Measurements from ENCODE around the gene TENM3.

The TENM3 gene

DNA sequence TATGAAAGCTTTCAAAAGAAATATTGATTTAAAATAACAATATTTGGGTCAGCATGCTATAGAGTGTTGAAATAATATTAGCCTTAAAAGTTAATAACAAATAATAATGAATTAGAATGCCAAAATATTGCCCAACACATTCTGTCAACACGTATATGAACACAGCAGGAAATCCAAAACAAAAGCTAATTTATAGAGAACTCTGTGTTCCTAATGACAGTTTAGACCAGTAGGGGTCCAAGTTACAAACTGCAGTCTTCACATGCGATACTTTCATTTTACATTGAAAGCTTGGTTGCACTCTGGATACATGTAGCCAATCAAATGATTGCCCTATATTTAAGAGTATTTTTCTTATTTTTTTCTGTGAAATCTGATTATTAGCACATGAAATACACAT lies 399.6 kb downstream of the TENM3 start:
- DNase-seq: peak; percentile 67

DNA sequence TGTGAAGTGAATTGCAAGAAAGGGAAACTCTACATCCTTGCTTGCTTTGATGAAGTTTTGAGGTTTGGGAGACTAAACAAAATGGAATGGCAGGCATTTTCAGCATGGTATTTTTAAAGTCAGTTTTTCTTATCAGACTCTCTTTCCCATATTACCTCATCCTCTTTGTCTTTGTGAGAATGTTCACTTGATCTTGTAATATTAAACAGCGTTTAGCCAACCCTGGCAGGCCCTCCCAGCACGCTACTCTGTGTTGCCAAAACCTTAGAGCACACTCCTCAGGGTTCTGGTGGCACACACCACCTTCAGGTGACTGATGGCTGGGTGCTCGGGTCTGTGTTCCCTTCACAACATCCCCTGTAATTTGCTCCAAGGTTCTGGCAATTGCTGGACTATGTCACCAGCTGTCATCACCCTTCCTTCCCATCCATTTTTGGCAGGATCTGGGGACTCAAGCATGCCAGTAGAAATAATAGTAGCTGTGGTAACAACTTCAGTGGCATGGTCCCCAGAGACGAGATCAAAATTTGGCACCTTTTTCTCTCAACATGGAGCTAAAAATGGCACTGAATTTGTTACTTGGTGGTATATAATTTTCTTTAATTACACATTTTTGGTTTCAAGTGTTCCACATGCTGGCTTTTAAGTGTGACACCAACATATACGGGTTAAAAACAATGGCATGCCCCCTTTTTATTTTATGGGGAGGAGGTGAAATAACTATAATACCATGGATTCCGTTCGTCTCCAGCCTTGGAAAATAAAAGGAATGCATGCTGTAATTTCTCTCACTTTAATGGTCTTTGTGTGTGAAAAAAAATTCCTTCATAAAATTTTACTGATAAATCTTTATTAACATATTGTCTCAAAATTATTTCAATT lies 400.8 kb downstream of the TENM3 start:
- peak; percentile 91 for DNase-seq

DNA sequence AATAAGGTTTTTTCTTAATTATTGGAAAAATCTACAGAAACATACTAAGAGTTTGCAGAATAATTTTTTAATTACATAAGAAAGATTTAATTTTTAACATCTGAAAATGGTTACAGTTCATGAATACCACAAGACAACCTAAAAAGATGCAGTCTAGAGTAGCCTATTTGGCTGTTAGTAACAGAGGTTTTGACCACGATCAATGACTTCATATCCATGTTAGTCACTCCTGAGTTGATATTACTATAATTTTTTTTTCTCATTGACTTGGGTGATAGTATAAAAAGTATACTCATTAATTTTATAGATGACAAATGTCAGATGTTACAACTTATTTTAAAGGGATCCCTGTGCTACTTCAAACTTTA lies 401.5 kb downstream of the TENM3 start:
- peak; percentile 75 for DNase-seq

DNA sequence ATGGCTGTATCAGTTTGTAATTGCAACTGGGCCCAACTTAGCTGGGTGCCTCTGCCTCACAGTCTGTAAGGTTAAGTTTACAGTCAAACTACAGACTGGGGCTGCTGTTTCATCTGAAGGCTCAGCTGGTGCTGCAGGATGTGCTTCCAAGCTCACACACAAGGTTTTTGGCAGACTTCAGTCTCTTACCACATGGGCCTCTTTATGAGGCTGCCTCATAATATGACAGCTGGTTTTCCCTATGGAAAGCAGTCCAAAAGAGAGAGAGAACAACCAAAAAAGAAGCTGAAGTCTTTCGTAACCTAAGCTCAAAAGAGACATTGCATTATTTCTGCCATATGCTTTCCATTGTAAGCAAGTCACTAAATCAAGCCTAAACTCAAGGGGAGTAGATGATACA lies 402.3 kb downstream of the TENM3 start:
- no peak for DNase-seq

DNA sequence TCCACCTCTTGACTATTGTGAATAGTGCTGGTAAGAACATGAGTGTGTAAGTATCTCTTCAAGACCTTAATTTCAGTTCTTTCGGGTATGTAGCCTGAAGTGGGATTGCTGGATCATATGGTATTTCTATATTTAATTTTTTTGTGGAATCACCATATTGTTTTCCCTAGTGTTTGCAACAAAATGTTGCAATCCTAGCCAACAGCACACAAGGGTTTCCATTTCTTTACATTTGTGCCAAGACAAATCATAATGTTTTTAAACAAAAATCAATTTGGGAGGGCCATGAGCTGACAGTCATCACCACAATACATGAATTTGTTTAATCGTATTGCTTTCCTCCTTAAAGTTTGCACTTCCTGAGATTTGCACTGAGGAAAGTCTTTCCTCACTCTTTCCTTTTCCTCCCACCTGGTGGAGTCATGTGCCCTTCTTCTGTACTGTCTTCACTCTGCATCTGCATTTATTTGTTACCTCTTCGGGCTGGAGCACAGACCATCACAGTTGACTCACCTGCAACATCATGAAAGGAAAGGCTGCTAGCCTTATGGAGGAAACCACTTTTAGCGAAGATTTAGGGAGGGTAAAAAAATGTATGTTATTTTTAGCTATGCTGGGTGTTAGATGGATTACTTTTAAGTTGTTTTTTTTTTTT lies 404.6 kb downstream of the TENM3 start:
- DNase-seq: no peak

DNA sequence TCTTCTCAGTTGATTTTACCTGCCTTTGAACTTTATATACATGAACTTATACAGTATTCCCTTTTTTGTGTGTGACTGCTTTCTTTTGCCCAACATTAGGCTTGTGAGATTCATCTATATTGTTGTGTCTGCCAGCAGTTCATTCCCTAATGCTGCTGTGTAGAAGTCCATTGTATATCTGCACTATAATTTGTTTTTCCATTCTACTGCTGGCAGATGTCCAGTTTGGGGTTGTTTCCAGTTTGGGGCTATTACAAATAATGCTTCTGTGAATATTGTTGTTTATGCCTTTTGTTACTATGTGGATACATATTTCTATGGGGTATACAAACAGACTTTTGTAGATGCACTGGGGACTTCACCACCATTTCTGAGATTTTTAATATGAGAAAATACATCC lies 405.6 kb downstream of the TENM3 start:
- no peak for DNase-seq

DNA sequence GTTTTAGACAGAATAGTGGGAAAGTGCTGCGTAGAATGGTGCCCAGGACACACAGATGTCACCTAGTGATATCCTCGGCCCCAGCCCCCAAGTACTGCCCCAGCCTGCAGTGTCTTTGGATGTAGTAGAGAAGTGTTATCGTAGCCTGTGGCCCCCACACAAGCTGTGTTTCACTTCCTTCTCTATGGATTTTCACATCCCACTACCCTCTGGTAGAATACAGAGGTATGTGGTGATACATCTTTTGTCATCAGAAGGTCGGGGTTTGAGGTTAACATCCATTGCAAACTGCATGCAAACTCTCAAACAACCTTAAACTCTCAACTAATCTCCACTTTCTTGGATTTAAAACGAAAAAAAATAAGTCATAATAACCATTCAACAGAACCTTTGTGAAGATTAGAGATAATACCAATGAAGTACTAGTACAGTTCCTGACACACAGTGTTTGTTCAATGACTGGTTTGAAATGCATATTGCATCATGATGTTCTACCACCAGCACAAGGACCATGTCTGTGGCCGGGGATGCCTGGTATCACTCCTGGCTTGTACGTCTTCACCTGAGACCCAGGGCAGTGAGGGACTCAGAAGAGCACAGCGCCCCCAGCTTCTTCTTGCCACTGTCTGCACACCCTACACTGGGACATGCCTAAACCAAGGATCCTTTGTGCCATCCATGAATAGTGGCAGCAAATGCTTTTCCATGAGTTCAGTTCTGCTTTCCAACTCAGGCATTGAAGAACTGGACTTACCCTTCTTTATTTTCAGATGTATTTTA lies 406.7 kb downstream of the TENM3 start:
- no peak for DNase-seq

DNA sequence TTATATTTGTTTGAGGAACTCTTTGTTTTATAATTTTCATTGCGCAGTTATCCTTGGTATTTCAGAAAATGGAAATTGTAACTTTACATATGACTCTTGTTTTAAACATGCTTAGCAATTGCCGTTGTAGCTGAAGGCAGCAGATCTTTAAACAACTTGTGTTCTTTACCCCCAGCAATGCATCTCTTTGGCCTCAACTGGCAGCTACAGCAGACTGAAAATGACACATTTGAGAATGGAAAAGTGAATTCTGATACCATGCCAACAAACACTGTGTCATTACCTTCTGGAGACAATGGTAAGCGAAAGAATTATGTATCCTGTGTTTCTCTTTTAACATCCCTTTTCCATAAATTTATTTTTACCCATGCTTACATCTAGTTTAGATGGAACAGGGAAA lies 410.4 kb downstream of the TENM3 start:
- DNase-seq: peak; percentile 83

DNA sequence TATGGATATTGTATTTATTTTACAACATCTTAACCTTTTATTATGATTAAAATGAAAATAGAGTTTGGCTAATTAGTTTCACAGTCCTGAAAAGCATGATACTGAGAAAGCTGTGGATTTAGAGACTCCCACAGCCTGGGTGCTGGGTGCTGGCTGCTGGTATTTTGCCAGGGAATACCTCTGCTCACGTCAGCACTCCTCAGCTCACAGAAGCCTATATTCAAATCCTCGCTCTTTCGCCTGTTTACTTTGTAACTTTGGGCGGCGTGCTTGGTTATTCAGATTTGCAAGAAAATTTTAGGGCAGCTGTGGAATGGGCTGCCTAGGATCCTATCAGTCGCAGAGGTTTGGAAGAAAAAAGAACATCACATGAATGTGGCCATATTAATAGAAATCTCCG lies 412.1 kb downstream of the TENM3 start:
- no peak for DNase-seq

DNA sequence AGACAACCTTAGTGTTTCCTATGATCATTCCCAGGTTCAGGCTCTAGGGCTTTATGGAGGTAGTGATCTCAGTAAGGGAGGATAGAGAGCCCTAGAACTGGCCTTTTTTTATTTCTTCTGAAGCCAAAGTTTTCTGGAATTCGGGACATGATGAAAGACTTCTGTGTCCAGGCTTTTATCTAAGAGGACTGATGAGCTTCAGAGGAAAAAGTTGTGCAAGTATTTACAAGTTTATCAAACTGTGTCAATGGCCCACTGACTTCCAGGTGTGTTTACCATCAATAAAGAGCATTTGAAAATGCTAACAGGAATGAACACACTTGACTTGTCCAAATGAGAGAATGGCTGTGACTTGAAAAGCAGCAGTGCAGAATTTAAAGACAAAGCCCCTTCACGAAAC lies 419.3 kb downstream of the TENM3 start:
- DNase-seq: no peak

DNA sequence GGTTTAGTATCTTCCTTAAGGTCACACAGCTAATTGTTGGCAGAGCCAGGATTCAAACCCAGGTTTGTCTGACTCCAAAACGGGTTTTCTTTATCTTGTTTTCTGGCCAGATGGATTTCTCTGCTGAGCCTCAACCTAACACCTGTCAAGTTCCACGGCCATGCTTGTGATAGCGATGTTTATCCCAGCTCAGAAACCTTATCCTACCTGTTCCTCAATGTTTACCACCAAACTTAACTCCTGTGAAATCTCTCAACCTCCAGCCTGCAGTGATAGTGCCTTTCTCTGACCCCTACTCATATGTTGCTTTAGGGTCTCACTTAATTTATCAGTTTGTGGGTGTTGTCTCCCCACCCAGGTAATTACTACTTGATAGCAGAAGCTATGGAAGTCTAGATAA lies 428.0 kb downstream of the TENM3 start:
- DNase-seq: no peak

DNA sequence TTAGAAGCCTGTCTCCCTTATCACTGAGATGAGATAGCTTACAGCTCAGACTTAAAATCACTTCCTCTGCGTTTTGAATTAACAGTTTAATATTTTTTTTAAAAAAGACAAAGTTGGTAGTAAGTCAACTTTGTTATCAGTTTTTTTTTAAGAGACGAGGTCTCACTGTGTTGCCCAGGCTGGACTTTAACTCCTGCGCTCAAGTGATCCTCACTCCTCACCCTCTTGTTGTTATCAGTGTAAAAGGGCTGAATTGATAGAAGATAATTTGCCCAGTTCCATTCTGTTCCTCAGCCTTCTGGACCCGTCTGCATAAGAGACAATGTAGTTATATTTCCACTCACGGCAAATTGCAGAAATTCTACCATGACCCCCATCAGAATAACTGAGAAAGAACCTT lies 428.5 kb downstream of the TENM3 start:
- DNase-seq: no peak

DNA sequence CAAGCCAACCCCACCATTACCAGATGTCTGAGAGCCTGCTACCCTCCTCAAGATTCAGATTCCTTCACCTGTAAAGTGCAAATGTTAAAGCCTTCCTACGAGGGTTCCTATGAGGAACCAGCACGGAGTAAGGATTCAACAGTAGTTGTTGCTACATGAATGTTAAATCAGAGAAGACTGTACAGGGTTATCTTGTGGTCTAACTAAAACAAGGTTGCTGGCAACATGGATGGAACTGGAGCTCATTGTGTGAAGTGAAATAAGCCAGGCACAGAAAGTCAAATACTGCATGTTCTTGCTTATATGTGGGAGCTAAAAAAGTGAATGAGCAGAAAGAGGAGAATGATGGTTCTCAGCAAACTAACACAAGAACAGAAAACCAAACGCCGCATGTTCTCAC lies 435.4 kb downstream of the TENM3 start:
- no peak for DNase-seq

DNA sequence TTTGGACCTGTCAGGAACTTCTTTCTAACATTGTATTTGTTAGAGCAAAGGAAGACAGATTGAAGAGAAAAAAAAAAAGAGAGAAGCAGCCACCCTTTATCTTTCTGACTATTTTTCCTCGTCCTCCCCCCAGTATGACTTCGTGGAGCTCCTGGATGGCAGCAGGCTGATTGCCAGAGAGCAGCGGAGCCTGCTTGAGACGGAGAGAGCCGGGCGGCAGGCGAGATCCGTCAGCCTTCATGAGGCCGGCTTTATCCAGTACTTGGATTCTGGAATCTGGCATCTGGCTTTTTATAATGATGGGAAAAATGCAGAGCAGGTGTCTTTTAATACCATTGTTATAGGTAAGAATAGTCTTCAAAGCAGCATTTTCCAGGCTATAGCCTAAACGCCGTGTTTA lies 436.3 kb downstream of the TENM3 start:
- DNase-seq: no peak

DNA sequence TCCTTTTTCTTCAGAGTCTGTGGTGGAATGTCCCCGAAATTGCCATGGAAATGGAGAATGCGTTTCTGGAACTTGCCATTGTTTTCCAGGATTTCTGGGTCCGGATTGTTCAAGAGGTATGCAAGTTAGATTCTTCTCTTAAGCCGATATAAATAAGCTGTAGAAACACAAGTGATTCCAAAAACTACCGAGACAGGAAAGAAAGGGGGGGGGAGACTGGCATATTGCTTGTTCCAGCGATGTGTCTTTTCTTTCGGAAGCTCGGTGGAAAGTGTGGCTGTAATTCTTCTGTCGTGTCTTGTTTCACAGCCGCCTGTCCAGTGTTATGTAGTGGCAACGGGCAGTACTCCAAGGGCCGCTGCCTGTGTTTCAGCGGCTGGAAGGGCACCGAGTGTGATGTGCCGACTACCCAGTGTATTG lies 437.0 kb downstream of the TENM3 start:
- DNase-seq: no peak

DNA sequence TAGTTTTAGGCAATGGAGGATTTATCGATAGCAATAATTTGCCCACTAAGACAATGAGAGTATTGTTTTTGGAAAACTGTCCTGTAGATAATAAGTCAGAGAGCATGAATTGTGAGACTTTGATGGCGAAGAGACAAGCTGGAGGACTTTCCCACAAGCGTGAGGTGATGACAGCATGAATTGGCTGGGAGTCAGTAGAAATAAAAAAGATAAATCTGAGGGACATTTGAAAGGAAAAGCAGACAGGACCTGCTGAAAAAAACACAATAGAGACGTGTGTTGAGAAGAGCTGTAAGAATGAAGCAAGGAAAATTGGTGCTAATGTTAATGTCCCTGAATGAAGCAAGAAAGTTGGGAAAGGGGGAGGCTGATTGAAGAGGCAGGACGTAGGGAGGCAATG lies 440.5 kb downstream of the TENM3 start:
- peak; percentile 2 for DNase-seq

DNA sequence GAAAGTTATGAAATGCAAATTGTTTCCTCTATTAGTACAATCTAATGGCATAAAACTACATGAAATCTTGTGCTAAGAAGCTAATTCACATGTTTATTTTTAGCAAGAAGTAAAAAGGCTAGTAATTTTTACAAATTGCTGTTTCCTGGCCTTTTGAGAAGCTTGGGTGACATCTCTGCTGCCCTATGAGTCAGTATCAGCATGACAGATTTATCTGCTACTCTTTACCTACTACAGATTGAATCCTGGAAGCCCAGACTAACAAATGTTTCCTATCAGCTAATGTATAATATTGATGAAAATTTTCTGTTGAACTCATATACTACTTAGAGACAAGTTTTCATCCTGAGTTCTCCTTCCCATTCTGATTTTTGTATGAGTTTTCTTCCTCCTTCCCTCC lies 441.6 kb downstream of the TENM3 start:
- peak; percentile 1 for DNase-seq

DNA sequence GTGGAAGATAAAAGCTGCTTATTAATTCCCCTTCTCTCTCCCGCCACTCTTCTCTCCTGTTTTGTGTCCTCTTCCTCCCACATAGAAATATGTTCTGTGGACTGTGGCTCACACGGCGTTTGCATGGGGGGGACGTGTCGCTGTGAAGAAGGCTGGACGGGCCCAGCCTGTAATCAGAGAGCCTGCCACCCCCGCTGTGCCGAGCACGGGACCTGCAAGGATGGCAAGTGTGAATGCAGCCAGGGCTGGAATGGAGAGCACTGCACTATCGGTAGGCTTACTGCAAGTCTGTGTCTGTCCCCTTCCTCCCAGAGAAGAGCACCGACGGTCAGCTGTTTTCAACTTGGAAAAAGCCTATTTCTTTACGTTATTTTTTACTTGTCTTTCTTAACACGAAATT lies 444.9 kb downstream of the TENM3 start:
- DNase-seq: no peak

DNA sequence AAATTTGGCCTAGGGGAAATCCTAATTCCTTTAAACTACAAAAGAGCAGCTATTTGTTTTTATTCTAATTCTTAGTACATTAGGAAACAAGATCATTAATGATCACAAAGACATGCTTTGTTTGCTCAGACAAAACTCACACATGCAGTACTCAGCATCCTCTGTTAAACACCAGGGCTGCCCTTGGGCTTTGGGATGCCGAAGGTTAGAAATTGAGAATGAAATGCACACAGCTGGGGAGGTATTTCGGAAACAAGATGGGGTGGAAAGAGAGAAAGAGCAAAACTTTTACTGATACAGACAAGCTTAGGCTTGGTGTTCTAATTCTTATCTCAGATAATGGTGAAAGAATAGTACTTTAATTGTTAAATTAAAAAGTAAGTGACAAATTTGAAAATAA lies 451.3 kb downstream of the TENM3 start:
- no peak for DNase-seq

DNA sequence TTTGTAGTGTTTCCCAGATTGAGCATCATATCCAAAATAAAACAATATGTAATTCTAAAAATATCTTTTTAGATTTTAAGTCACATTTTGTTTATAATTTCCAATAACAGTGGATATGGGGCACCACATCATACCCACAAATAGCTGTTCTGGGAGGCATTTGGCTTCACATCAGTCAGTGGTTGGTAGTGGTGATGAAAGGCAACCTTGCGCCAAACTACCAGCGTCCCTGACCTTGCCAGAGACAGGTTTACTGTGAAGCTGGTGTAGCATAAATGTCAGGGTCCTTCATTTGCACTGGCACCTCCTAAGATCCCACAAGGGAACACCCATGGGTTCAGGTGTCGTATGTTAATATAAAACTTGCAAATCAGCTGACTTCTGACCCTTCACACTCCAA lies 451.8 kb downstream of the TENM3 start:
- DNase-seq: no peak

DNA sequence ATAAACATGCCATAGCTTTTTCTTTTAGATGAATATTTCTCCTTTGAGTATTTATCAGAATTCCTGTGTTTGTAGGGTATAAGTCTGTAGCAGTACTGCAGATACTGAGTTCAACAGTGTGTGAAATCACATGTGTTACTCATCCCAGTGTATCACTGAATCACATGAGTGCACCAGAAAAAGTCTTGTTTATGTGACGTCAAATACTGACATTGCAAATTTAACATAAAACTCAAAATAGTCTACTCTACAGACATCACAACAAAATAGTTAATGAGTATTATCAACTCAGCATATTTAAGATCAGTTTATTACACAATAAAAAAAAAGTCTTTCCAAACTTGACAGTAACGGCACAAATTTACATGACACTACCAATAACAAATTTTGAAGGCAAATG lies 452.6 kb downstream of the TENM3 start:
- no peak for DNase-seq

DNA sequence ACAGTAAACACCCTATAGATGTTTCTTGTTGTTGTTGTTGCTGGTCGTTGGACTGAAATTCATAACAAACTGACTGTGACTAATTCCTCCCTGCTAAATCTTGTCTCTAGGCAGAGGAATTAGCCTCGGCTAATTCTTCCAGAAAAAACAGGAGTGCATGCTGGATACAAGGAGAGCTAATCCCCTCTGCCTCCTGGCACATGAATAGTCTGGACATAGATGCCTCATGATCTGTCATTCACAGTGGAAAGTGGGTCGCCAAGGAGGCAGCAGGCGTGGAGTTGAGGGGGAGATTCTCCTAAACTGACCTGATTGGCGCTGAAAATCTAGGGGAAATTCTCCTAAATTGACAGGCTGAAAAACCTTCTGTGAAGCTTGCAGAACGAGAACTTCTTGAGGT lies 453.9 kb downstream of the TENM3 start:
- DNase-seq: no peak

DNA sequence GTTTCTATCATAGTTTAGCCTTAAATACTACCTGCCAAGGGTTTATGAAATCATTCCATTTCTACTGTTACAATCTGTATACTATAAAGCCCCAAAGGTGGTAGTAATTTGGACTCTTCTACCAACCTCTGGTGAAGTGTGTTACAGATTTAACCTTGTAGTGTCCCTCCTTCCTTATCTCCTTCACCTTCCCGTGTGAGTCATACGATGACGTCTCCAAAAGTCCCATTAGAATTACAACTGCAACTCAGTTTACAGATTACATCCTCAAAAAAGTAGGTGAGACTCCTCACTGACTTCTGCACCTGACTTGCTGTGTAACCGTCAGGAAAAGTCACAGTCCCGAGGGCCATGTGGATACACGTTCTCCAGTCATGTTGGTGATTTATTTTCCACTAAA lies 455.0 kb downstream of the TENM3 start:
- DNase-seq: no peak

DNA sequence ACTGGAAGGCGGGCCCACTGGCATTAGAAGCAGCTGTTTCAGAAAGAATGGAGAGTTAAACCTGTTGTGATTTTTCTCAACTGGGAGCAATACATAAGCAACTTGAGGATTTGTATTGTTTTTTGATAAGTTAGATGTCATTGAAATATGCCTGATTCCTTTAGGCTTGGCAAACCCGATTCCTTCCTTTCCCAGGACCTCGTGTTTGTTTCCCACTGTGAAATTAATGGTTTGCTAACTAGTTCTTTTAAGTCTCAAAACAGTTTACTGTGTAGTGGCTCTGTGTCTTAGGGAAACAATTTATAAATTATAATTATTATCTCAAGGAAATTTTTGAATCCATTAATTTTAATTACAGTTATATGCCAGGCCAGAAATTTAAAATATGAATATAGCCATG lies 456.0 kb downstream of the TENM3 start:
- no peak for DNase-seq
